Chondrocyte (in vitro differentiated cells): ENCODE results near the gene TPPP3. TPM values are rescaled to one million over a fixed set of nuclear protein-coding genes. Genes with fewer than 3 reads are reported as not detected.

Source experiments
- DNase-seq: peaks from one replicate; pipeline ENCODE4 v3.0.0; 2021; ENCODE audit warnings: mixed read lengths, low spot score
- H3K27ac Mint-ChIP-seq: one replicate; pipeline ENCODE4 v1.8.0; 2021; ENCODE audit warnings: mild to moderate bottlenecking, moderate library complexity, mixed read lengths; ENCODE audit not compliant: unreplicated experiment
- H3K27me3 Mint-ChIP-seq: 2 replicates; pipeline ENCODE4 v1.8.0; 2021; ENCODE audit warnings: low read depth, mixed read lengths
- H3K36me3 Mint-ChIP-seq: 2 replicates; pipeline ENCODE4 v1.8.0; 2021; ENCODE audit warnings: low read depth, mixed read lengths
- H3K4me1 Mint-ChIP-seq: 2 replicates; pipeline ENCODE4 v1.8.0; 2021; ENCODE audit warnings: low read depth, mild to moderate bottlenecking, mixed read lengths
- H3K4me3 Mint-ChIP-seq: one replicate; pipeline ENCODE4 v1.8.0; 2021; ENCODE audit warnings: mild to moderate bottlenecking, moderate library complexity, mixed read lengths; ENCODE audit not compliant: unreplicated experiment
- H3K9me3 Mint-ChIP-seq: 2 replicates; pipeline ENCODE4 v1.8.0; 2021; ENCODE audit warnings: low read depth, mixed read lengths
- total RNA-seq: library from RNA; stranded (reverse); gene quantifications from 3 replicates; pipeline ENCODE4 v1.2.1, GENCODE V29; 2021
- TF ChIP-seq, protein P1 (sequence below): fragments of 200-600 bp; sonication (generic); IDR thresholded peaks from 2 replicates; pipeline ENCODE4 v1.5.0; 2021; ENCODE audit warnings: antibody characterized with exemption, mild to moderate bottlenecking, moderate library complexity

TPPP3 gene
- total RNA-seq, 1 donor from 2014 or later, result 2.7 TPM

DNA sequence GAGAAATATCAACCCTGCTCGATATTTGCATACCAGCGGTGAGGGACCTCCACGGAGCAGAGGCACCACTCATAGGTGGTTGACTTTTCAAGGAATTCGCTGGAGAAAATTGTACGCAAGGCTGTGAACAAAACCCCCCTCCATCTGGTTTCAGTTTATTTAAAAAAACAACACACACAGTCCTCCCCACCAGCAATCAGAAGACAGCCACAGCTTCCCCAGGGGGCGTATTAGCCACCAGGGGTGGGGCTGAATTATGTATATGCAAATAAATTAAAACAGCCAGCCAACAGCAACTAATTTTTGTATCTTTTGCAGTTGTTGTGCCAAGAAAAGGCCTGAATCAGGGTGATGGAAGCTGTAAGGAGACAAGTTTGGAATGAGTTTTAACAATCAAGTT, 31.8 kb upstream of the TPPP3 start:
- DNase-seq, result no peak
- H3K4me3 Mint-ChIP-seq, result no peak overlapping the region
- TF ChIP-seq, protein P1, sequence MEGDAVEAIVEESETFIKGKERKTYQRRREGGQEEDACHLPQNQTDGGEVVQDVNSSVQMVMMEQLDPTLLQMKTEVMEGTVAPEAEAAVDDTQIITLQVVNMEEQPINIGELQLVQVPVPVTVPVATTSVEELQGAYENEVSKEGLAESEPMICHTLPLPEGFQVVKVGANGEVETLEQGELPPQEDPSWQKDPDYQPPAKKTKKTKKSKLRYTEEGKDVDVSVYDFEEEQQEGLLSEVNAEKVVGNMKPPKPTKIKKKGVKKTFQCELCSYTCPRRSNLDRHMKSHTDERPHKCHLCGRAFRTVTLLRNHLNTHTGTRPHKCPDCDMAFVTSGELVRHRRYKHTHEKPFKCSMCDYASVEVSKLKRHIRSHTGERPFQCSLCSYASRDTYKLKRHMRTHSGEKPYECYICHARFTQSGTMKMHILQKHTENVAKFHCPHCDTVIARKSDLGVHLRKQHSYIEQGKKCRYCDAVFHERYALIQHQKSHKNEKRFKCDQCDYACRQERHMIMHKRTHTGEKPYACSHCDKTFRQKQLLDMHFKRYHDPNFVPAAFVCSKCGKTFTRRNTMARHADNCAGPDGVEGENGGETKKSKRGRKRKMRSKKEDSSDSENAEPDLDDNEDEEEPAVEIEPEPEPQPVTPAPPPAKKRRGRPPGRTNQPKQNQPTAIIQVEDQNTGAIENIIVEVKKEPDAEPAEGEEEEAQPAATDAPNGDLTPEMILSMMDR, result no peak
- no peaks in the 10 kb centered on the region for H3K36me3 Mint-ChIP-seq
- no peak overlapping the region for H3K27ac Mint-ChIP-seq
- peaks cover 14% of the 10 kb centered on the region for H3K27me3 Mint-ChIP-seq
- H3K9me3 Mint-ChIP-seq, result no peaks in the 10 kb centered on the region
- peaks cover 12% of the 10 kb centered on the region for H3K4me1 Mint-ChIP-seq

DNA sequence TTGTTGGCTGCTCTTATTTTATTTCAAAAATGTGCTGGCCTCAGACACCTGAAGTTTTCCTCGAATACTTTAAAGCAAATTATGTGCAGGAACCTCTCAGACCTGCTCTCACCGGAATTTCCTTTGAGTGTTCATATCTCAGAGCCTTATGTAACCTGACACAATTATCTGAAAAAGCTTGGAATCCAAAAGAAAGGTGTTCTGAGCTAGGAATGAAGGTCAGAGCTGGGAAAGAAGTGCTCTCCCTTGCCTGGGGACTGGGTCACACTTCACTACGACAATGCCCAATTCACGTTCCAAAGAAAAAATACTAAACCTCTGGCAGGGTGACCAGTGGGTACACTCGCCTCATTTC, 30.9 kb upstream of the TPPP3 start:
- Mint-ChIP-seq H3K9me3 (no peaks in the 10 kb centered on the region), H3K4me1 (peaks cover 12% of the 10 kb centered on the region), H3K27me3 (peaks cover 10% of the 10 kb centered on the region), H3K4me3 (no peak overlapping the region), H3K36me3 (no peaks in the 10 kb centered on the region), H3K27ac (no peak overlapping the region)
- TF ChIP-seq, protein P1, result no peak
- DNase-seq, result no peak

DNA sequence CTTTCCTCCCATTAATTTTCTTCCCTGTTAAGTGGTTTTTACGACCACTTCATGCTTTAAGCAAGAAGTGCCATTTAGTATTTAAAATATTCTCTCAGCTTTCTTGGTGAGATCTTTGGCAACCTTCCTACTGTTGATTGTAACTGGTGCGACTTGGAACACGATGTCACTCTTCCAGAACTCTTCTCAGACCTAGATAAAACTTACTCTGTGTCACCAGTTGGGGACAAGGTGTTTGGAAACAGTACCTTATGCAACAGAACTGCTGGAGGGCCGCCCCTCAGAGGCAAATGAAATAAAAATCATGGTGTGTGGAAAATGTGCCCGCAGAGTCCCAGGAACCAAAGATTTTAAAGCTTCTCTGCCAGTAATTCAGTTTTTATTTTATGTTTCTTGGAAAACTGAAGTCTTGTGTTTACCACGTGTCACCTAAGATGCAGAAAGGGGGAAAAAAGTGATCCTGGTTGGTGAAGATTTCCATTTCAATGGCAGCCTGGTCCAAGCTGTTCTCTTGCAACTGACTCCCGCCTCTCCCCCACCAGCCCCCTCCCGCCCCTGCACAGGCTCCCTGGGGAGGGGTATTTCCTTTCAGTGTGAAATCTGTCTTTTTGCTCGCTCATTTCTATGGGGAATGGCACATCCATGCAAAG, 30.4 kb upstream of the TPPP3 start:
- no peaks in the 10 kb centered on the region for H3K36me3 Mint-ChIP-seq
- H3K4me3 Mint-ChIP-seq, result no peak overlapping the region
- TF ChIP-seq, protein P1, result no peak
- no peak overlapping the region for H3K27ac Mint-ChIP-seq
- H3K4me1 Mint-ChIP-seq, result peaks cover 12% of the 10 kb centered on the region
- peaks cover 7% of the 10 kb centered on the region for H3K27me3 Mint-ChIP-seq
- DNase-seq, result no peak
- no peaks in the 10 kb centered on the region for H3K9me3 Mint-ChIP-seq

DNA sequence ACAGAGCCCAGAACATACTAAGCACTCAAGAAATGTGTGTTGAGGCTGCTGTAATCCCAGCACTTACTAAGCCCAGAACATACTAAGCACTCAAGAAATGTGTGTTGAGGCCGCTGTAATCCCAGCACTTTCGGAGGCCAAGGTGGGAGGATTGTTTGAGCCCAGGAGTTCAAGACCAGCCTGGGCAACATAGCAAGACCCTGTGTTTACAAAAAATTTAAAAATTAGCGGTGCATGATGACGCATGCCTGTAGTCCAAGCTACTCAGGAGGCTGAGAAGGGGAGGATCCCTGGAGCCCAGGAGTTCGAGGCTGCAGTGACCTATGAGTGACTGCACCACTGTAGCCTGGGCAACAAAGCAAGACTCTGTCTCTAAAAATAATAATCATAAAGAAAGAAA, 29.7 kb upstream of the TPPP3 start:
- H3K27ac Mint-ChIP-seq, result no peak overlapping the region
- peaks cover 7% of the 10 kb centered on the region for H3K27me3 Mint-ChIP-seq
- no peak for DNase-seq
- TF ChIP-seq, protein P1, result no peak
- H3K9me3 Mint-ChIP-seq, result no peaks in the 10 kb centered on the region
- H3K4me1 Mint-ChIP-seq, result peaks cover 9% of the 10 kb centered on the region
- no peak overlapping the region for H3K4me3 Mint-ChIP-seq
- H3K36me3 Mint-ChIP-seq, result no peaks in the 10 kb centered on the region

DNA sequence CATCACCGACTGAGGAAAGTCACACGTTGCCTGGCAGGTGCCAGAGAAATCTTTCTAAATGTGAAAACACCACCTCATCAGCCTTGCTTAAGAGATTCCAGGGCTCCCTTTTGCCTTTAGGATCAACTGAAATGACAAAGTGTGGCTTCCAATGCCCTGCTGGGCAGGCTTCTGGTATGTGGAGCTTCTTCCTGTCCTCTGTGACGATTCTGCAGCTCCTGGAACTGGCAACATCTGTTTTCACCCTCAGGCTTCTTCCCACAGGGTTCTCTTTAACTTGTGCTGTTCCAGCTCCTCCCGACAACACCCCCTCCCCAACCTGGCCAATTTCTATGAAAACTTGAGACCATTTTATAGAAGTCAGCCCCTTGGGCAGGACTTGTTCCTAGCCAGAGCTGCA, 27.7 kb upstream of the TPPP3 start:
- DNase-seq, result no peak

More for the DNA sequence above, 27.7 kb upstream of the TPPP3 start:
- Mint-ChIP-seq H3K4me3 (no peak overlapping the region), H3K9me3 (no peaks in the 10 kb centered on the region), H3K27ac (no peak overlapping the region), H3K36me3 (no peaks in the 10 kb centered on the region), H3K27me3 (peaks cover 7% of the 10 kb centered on the region), H3K4me1 (peaks cover 13% of the 10 kb centered on the region)
- TF ChIP-seq, protein P1, result no peak
